H9 (cell line): ENCODE measurements around the gene MTOR. TPM values are rescaled to one million over a fixed set of nuclear protein-coding genes. Genes with fewer than 3 reads are reported as not detected.

Experiments used
- DNase-seq: peaks from one replicate; pipeline ENCODE4 v3.0.0-alpha.2; 2017
- H2AFZ ChIP-seq: one replicate; pipeline ENCODE4 v1.6.1; 2013; ENCODE audit warnings: mild to moderate bottlenecking, low read length, control low read depth, moderate library complexity
- H2AK5ac ChIP-seq: 2 replicates; pipeline ENCODE4 v1.6.1; 2013; ENCODE audit warnings: low read length, control low read depth, mixed read lengths; ENCODE audit not compliant: insufficient read length
- H2BK120ac ChIP-seq: one replicate; pipeline ENCODE4 v1.6.1; 2013; ENCODE audit warnings: low read depth, mild to moderate bottlenecking, low read length, control low read depth, inconsistent platforms; ENCODE audit not compliant: poor library complexity, severe bottlenecking
- H2BK12ac ChIP-seq: 2 replicates; pipeline ENCODE4 v1.6.1; 2013; ENCODE audit warnings: low read length, control low read depth, mixed read lengths, low read depth; ENCODE audit not compliant: insufficient read length
- H2BK15ac ChIP-seq: 2 replicates; pipeline ENCODE4 v1.6.1; 2013; ENCODE audit warnings: low read depth, low read length, control low read depth
- H2BK20ac ChIP-seq: one replicate; pipeline ENCODE4 v1.6.1; 2013; ENCODE audit warnings: low read depth, mild to moderate bottlenecking, low read length, control low read depth, inconsistent platforms; ENCODE audit not compliant: poor library complexity, severe bottlenecking
- H2BK5ac ChIP-seq: 2 replicates; pipeline ENCODE4 v1.6.1; 2013; ENCODE audit warnings: low read length, control low read depth, mixed read lengths; ENCODE audit not compliant: insufficient read length
- H3K14ac ChIP-seq: 2 replicates; pipeline ENCODE4 v1.6.1; 2013; ENCODE audit warnings: low read length, control low read depth; ENCODE audit not compliant: insufficient read depth
- H3K18ac ChIP-seq: 2 replicates; pipeline ENCODE4 v1.6.1; 2013; ENCODE audit warnings: low read depth, mild to moderate bottlenecking, mixed read lengths, low read length, control low read depth; ENCODE audit not compliant: insufficient read length
- H3K23ac ChIP-seq: 2 replicates; pipeline ENCODE4 v1.6.1; 2013; ENCODE audit warnings: low read length, control low read depth, mixed read lengths, low read depth; ENCODE audit not compliant: insufficient read length
- H3K23me2 ChIP-seq: 2 replicates; pipeline ENCODE4 v1.6.1; 2013; ENCODE audit warnings: low read depth, mild to moderate bottlenecking, mixed read lengths, low read length, control low read depth; ENCODE audit not compliant: insufficient read length, poor library complexity, severe bottlenecking
- H3K27ac ChIP-seq: 2 replicates; pipeline ENCODE4 v1.5.1; 2013; ENCODE audit warnings: low read length, control low read depth, mixed read lengths, low read depth; ENCODE audit not compliant: insufficient read length
- H3K27me3 ChIP-seq: 2 replicates; pipeline ENCODE4 v1.6.1; 2013; ENCODE audit warnings: low read length, control low read depth, inconsistent platforms; ENCODE audit not compliant: insufficient read depth
- H3K4ac ChIP-seq: 2 replicates; pipeline ENCODE4 v1.6.1; 2013; ENCODE audit warnings: low read depth, mild to moderate bottlenecking, control low read depth, inconsistent platforms, low read length, moderate library complexity
- H3K4me1 ChIP-seq: 2 replicates; pipeline ENCODE4 v1.6.1; 2013; ENCODE audit warnings: low read length, control low read depth, inconsistent platforms; ENCODE audit not compliant: insufficient read depth
- H3K4me2 ChIP-seq: 2 replicates; pipeline ENCODE4 v1.6.1; 2013; ENCODE audit warnings: low read length, control low read depth, mixed read lengths; ENCODE audit not compliant: insufficient read length, insufficient read depth
- H3K56ac ChIP-seq: 2 replicates; pipeline ENCODE4 v1.6.1; 2013; ENCODE audit warnings: low read depth, mild to moderate bottlenecking, mixed read lengths, low read length, control low read depth; ENCODE audit not compliant: insufficient read length
- H3K79me1 ChIP-seq: 2 replicates; pipeline ENCODE4 v1.6.1; 2013; ENCODE audit warnings: low read depth, mild to moderate bottlenecking, moderate library complexity, low read length, control low read depth, inconsistent platforms; ENCODE audit not compliant: insufficient read depth, poor library complexity, severe bottlenecking
- H3K79me2 ChIP-seq: 2 replicates; pipeline ENCODE4 v1.6.1; 2013; ENCODE audit warnings: low read length, control low read depth, inconsistent platforms; ENCODE audit not compliant: insufficient read depth
- H3K9ac ChIP-seq: 2 replicates; pipeline ENCODE4 v1.6.1; 2013; ENCODE audit warnings: low read length, control low read depth, mixed read lengths; ENCODE audit not compliant: insufficient read length; ENCODE audit errors: extremely low read depth
- H3K9me3 ChIP-seq: one replicate; pipeline ENCODE4 v1.6.1; 2013; ENCODE audit warnings: low read depth, low read length, inconsistent platforms; ENCODE audit not compliant: control insufficient read depth
- H3T11ph ChIP-seq: one replicate; pipeline ENCODE4 v1.6.1; 2013; ENCODE audit warnings: mild to moderate bottlenecking, low read length, control low read depth, inconsistent platforms
- H4K20me1 ChIP-seq: one replicate; pipeline ENCODE4 v1.6.1; 2013; ENCODE audit not compliant: control insufficient read depth, insufficient read length, insufficient read depth
- H4K5ac ChIP-seq: 2 replicates; pipeline ENCODE4 v1.6.1; 2013; ENCODE audit warnings: low read depth, mild to moderate bottlenecking, mixed read lengths, low read length, control low read depth; ENCODE audit not compliant: insufficient read length
- H4K8ac ChIP-seq: replicated peaks from 2 replicates; pipeline ENCODE4 v1.6.1; 2013; ENCODE audit warnings: low read length, control low read depth, mixed read lengths, low read depth; ENCODE audit not compliant: insufficient read length
- H4K91ac ChIP-seq: 2 replicates; pipeline ENCODE4 v1.6.1; 2013; ENCODE audit warnings: low read depth, mild to moderate bottlenecking, moderate library complexity, mixed read lengths, low read length, control low read depth; ENCODE audit not compliant: insufficient read length
- H3K27ac Mint-ChIP-seq, 3 experiments: 2 replicates in 2 of 3; 3 replicates in 1 of 3; pipeline ENCODE4 v1.8.0; 2020 to 2021; ENCODE audit warnings: mixed read lengths in 3 of 3, mild to moderate bottlenecking in 1 of 3, moderate library complexity in 1 of 3
- H3K27me3 Mint-ChIP-seq: 2 replicates; pipeline ENCODE4 v1.8.0; 2021; ENCODE audit warnings: low read depth, mild to moderate bottlenecking, moderate library complexity, mixed read lengths
- H3K36me3 Mint-ChIP-seq, 3 experiments: 2 replicates in 2 of 3; 3 replicates in 1 of 3; pipeline ENCODE4 v1.8.0; 2020 to 2021; ENCODE audit warnings: low read depth in 3 of 3, mixed read lengths in 3 of 3; ENCODE audit not compliant: insufficient read depth in 1 of 3
- H3K4me1 Mint-ChIP-seq, 2 experiments: 2 replicates each; pipeline ENCODE4 v1.8.0; 2020; ENCODE audit warnings: mixed read lengths in 2 of 2
- H3K4me3 Mint-ChIP-seq, 2 experiments: 2 replicates in 1 of 2; 3 replicates in 1 of 2; pipeline ENCODE4 v1.8.0; 2020 to 2021; ENCODE audit warnings: mild to moderate bottlenecking in 2 of 2, mixed read lengths in 2 of 2, moderate library complexity in 1 of 2
- H3K9me3 Mint-ChIP-seq, 2 experiments: 2 replicates in 1 of 2; 3 replicates in 1 of 2; pipeline ENCODE4 v1.8.0; 2020; ENCODE audit warnings: mild to moderate bottlenecking in 2 of 2, mixed read lengths in 2 of 2, moderate library complexity in 1 of 2
- CTCF ChIP-seq: fragments of 200-600 bp; sonication (generic); conservative IDR thresholded peaks from 3 replicates; pipeline ENCODE4 v1.8.0; 2021; ENCODE audit warnings: antibody characterized with exemption, mild to moderate bottlenecking
- WGBS: extraction: QIAGEN DNeasy Blood & Tissue Kit; methylation state at CpG from one replicate; pipeline ENCODE4 v1.1.7; 2013; ENCODE audit warnings: missing lambda C conversion rate, low lambda C conversion rate, mixed read lengths; ENCODE audit not compliant: insufficient read length; ENCODE audit errors: extremely low coverage; 5-methylcytosine and 5-hydroxymethylcytosine counted together
- total RNA-seq: library from RNA; stranded (reverse); gene quantifications from 2 replicates; pipeline ENCODE4 v1.2.1, GENCODE V29; 2021

MTOR gene
- total RNA-seq, 1 experiment from 2014 or later, result 67.5 TPM

- H3T11ph ChIP-seq, result no peak overlapping the region
- no peak overlapping the region for H3K9ac ChIP-seq
- H3K4me1 ChIP-seq, result peaks cover 8% of the 10 kb centered on the region; the same call in 1 of the 2 replicates
- Mint-ChIP-seq H3K27ac (peak overlapping the region in 1 of 3 experiments; percentile 20; a peak in 1 of 7 replicates), H3K4me1 (peaks cover 30 to 34% of the 10 kb centered on the region in 2 experiments), H3K9me3 (no peaks in the 10 kb centered on the region), H3K27me3 (no peaks in the 10 kb centered on the region), H3K4me3 (no peak overlapping the region), H3K36me3 (peaks cover 24 to 56% (median 31%) of the 10 kb centered on the region in 3 experiments; a peak in 6 of 7 replicates)
- H2BK15ac ChIP-seq, result no peak overlapping the region
- H3K23me2 ChIP-seq, result no peaks in the 10 kb centered on the region
- no peak overlapping the region for H2BK5ac ChIP-seq
- H3K4ac ChIP-seq, result no peak overlapping the region
- no peak overlapping the region for H2BK12ac ChIP-seq
- H2AFZ ChIP-seq, result no peak overlapping the region
- H2BK20ac ChIP-seq, result no peak overlapping the region
- H3K79me2 ChIP-seq, result peaks cover 2% of the 10 kb centered on the region; the same call in 1 of the 2 replicates
- H3K9me3 ChIP-seq, result no peaks in the 10 kb centered on the region
- no peak overlapping the region for H3K56ac ChIP-seq
- H3K18ac ChIP-seq, result no peak overlapping the region
- no CpG with 5 or more reads among the region's 8 CpGs for WGBS
- no peak overlapping the region for H3K4me2 ChIP-seq
- H3K23ac ChIP-seq, result no peak overlapping the region
- no peak overlapping the region for H3K27ac ChIP-seq
- H3K14ac ChIP-seq, result no peak overlapping the region
- no peak overlapping the region for H4K91ac ChIP-seq
- H4K5ac ChIP-seq, result no peak overlapping the region
- no peak overlapping the region for H4K8ac ChIP-seq
- no peaks in the 10 kb centered on the region for H3K27me3 ChIP-seq
- DNase-seq, result no peak
- no peaks in the 10 kb centered on the region for H4K20me1 ChIP-seq
- no peak overlapping the region for H2AK5ac ChIP-seq
- TF ChIP-seq CTCF, result no peak
- peaks cover 5% of the 10 kb centered on the region for H3K79me1 ChIP-seq
- no peak overlapping the region for H2BK120ac ChIP-seq
These were observed 19.4 kb upstream of the MTOR start for GRCh38 chr1:11281518-11282331.
